Mesothelial cell of epicardium (in vitro differentiated cells): Measurements from ENCODE around the gene PABPC1L2B. TPM values are rescaled to one million over a fixed set of nuclear protein-coding genes. Genes with fewer than 3 reads are reported as not detected.
"Not testable (repeated sequence)": the region's sequence is repeated elsewhere in the genome, so short reads cannot be mapped to it uniquely, and the experiment has no call there.

Experiments used
- DNase-seq, 2 experiments: peaks; one replicate each; pipeline ENCODE4 v3.0.0; 2021; ENCODE audit warnings: low spot score in 2 of 2; ENCODE audit not compliant: unreplicated experiment in 2 of 2
- H3K27ac Mint-ChIP-seq: 2 replicates; pipeline ENCODE4 v1.8.0; 2021; ENCODE audit warnings: mixed read lengths
- H3K27me3 Mint-ChIP-seq: 2 replicates; pipeline ENCODE4 v1.8.0; 2021; ENCODE audit warnings: low read depth, mixed read lengths
- H3K36me3 Mint-ChIP-seq: 2 replicates; pipeline ENCODE4 v1.8.0; 2021; ENCODE audit warnings: mixed read lengths
- H3K4me1 Mint-ChIP-seq: 2 replicates; pipeline ENCODE4 v1.8.0; 2021; ENCODE audit warnings: mixed read lengths
- H3K4me3 Mint-ChIP-seq: 2 replicates; pipeline ENCODE4 v1.8.0; 2021; ENCODE audit warnings: mild to moderate bottlenecking, moderate library complexity, mixed read lengths
- H3K9me3 Mint-ChIP-seq: 2 replicates; pipeline ENCODE4 v1.8.0; 2021; ENCODE audit warnings: mixed read lengths
- CTCF ChIP-seq: fragments of 200-600 bp; sonication (generic); IDR thresholded peaks from one replicate; pipeline ENCODE4 v1.5.0; 2021; ENCODE audit warnings: antibody characterized with exemption; ENCODE audit not compliant: unreplicated experiment
- total RNA-seq: library from RNA; stranded (reverse); gene quantifications from 3 replicates; pipeline ENCODE4 v1.2.1, GENCODE V29; 2021

Gene PABPC1L2B
- total RNA-seq, result not detected in 3 replicates

- H3K36me3 Mint-ChIP-seq, H3K4me3 Mint-ChIP-seq, H3K27ac Mint-ChIP-seq, H3K4me1 Mint-ChIP-seq, H3K9me3 Mint-ChIP-seq, DNase-seq: not testable (repeated sequence)
- H3K27me3 Mint-ChIP-seq, result peaks cover 13% of the 10 kb centered on the region
Measured at GRCh38 chrX:73002733-73003132, at the start of gene PABPC1L2B. Gene PABPC1L2B (plus strand): TSS chrX:73002939. CDS start chrX:73003643, 704 bp downstream.

- H3K9me3 Mint-ChIP-seq, H3K27me3 Mint-ChIP-seq, H3K36me3 Mint-ChIP-seq, H3K4me1 Mint-ChIP-seq, H3K4me3 Mint-ChIP-seq, H3K27ac Mint-ChIP-seq, DNase-seq: not testable (repeated sequence)
Measured at GRCh38 chrX:72959971-72960370, 42.8 kb upstream of the PABPC1L2B start.

- H3K4me1 Mint-ChIP-seq, H3K36me3 Mint-ChIP-seq, H3K27me3 Mint-ChIP-seq, H3K4me3 Mint-ChIP-seq, H3K27ac Mint-ChIP-seq, DNase-seq, H3K9me3 Mint-ChIP-seq: not testable (repeated sequence)
Measured at GRCh38 chrX:72971859-72972258, 30.9 kb upstream of the PABPC1L2B start.

GRCh38 chrX:72974885-72975284 is 27.9 kb upstream of the PABPC1L2B start:
- not testable (repeated sequence) for H3K9me3 Mint-ChIP-seq

GRCh38 chrX:72980894-72981469 is 21.8 kb upstream of the PABPC1L2B start:
- not testable (repeated sequence) for H3K27me3 Mint-ChIP-seq, H3K27ac Mint-ChIP-seq, H3K36me3 Mint-ChIP-seq, DNase-seq, H3K4me1 Mint-ChIP-seq, H3K4me3 Mint-ChIP-seq
- peaks cover 29% of the 10 kb centered on the region for H3K9me3 Mint-ChIP-seq

More at GRCh38 chrX:72974885-72975284, 27.9 kb upstream of the PABPC1L2B start:
- not testable (repeated sequence) for H3K4me1 Mint-ChIP-seq, H3K36me3 Mint-ChIP-seq, H3K27me3 Mint-ChIP-seq, H3K27ac Mint-ChIP-seq, DNase-seq, H3K4me3 Mint-ChIP-seq

GRCh38 chrX:73004032-73004431 is 1.3 kb downstream of the PABPC1L2B start:
- not testable (repeated sequence) for H3K9me3 Mint-ChIP-seq, H3K36me3 Mint-ChIP-seq, DNase-seq, H3K4me3 Mint-ChIP-seq, H3K4me1 Mint-ChIP-seq, H3K27ac Mint-ChIP-seq
- peaks cover 13% of the 10 kb centered on the region for H3K27me3 Mint-ChIP-seq

GRCh38 chrX:73021361-73022092 is 18.8 kb downstream of the PABPC1L2B start:
- Mint-ChIP-seq H3K36me3 (peaks cover 3% of the 10 kb centered on the region), H3K4me1 (no peaks in the 10 kb centered on the region), H3K9me3 (peaks cover 58% of the 10 kb centered on the region), H3K27me3 (no peaks in the 10 kb centered on the region), H3K27ac (no peak overlapping the region), H3K4me3 (no peak overlapping the region)
- DNase-seq, result no peak
- no peak for TF ChIP-seq CTCF

GRCh38 chrX:73022093-73022445 is 19.3 kb downstream of the PABPC1L2B start:
- H3K4me3 Mint-ChIP-seq, H3K27me3 Mint-ChIP-seq, H3K4me1 Mint-ChIP-seq, H3K27ac Mint-ChIP-seq, DNase-seq, H3K36me3 Mint-ChIP-seq: not testable (repeated sequence)
- peaks cover 63% of the 10 kb centered on the region for H3K9me3 Mint-ChIP-seq

GRCh38 chrX:73028876-73029275 is 26.1 kb downstream of the PABPC1L2B start:
- no peaks in the 10 kb centered on the region for H3K4me1 Mint-ChIP-seq
- no peak overlapping the region for H3K4me3 Mint-ChIP-seq
- H3K36me3 Mint-ChIP-seq, result no peaks in the 10 kb centered on the region
- no peak overlapping the region for H3K27ac Mint-ChIP-seq
- no peak for TF ChIP-seq CTCF
- DNase-seq, result no peak
- H3K9me3 Mint-ChIP-seq, result peaks cover 61% of the 10 kb centered on the region
- no peaks in the 10 kb centered on the region for H3K27me3 Mint-ChIP-seq

Other genes with a start within 250 kb of the PABPC1L2B start
- 5.7 to 6.1 TPM (median 6.1 TPM) in 3 replicates for gene DMRTC1B, start 226.0 kb upstream of the PABPC1L2B start, total RNA-seq
- gene FAM236B, start 220.3 kb upstream of the PABPC1L2B start, total RNA-seq, result not detected in 3 replicates
- not detected in 3 replicates for gene FAM236D, start 194.7 kb upstream of the PABPC1L2B start, total RNA-seq
- not detected in 3 replicates for gene FAM236C, start 90.3 kb upstream of the PABPC1L2B start, total RNA-seq
- gene FAM236A, start 64.7 kb upstream of the PABPC1L2B start, total RNA-seq, result not detected in 3 replicates
- 0.65 to 2.1 TPM (median 0.88 TPM) in 3 replicates for gene DMRTC1, start 59.1 kb upstream of the PABPC1L2B start, total RNA-seq
- gene PABPC1L2A, start 76.6 kb downstream of the PABPC1L2B start, total RNA-seq, result not detected in 3 replicates
- gene NAP1L2, start 211.9 kb downstream of the PABPC1L2B start, total RNA-seq, result 1.00 to 1.3 TPM (median 1.1 TPM) in 3 replicates